AG08395 (cell line): Measurements from ENCODE around the gene XAB2.
"Not testable (repeated sequence)": the region's sequence is repeated elsewhere in the genome, so short reads cannot be mapped to it uniquely, and the experiment has no call there.

ENCODE experiments used
- DNase-seq: peaks from one replicate; pipeline ENCODE4 v3.0.0; 2012; ENCODE audit warnings: mixed read lengths, low spot score

Gene XAB2

DNA sequence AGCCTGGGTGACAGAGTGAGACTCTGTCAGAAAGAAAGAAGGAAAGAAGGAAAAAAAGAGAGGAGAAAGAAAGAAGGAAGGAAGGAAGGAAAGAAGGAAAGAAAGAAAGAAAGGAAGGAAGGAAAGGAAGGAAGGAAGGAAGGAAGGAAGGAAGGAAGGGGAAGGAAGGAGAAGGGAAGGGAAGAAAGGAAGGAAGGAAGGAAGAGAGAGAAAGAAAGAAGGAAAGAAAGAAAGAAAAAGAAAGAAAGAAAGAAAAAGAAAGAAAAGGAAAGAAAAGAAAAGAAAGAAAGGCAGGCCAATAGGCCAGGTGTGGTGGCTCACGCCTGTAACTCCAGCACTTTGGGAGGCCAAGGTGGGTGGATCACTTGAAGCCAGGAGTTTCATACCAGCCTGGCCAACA lies 51.9 kb downstream of the XAB2 start:
- not testable (repeated sequence) for DNase-seq

DNA sequence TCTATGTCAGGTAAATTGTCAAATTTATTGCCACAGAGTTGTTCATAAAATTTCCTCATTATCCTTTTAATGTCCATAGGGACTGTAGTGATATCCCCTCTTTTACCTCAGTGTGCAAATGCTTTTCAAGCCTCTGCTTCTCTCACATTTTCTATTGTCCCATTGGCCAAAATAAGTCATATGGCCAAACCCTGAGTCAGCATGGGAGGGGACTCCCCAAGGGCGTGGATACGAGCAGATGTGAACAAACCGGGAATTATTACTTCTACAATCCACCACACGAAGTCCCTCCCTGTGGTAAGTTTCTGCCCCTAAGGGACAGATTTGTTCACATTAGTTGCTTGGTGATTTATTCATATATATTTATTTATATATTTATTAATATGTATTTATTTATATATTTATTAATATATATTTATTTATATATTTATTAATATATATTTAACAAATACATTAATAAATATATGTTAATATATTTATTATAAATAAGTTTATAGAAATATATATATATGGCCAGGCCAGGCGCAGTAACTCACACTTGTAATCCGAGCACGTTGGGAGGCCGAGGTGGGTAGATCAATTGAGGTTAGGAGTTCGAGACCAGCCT lies 53.8 kb downstream of the XAB2 start:
- DNase-seq: peak; percentile 34

DNA sequence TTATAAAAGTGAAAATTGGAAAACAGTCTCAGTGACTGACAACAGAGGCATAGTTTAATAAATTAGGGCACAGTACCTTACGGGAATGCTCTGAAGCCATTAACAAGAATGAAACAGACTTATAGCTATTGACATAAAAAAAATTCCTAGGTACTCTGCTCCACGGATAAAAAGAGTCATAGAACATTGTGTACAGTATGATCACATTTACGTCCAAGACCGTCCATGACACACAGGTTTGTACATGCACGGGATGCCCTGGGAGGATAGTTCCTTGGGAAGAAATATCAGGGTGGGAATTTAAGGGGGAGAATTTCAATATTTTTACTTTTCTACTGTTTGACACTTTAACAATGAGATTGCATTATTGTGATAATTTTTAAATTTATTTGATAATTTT lies 58.6 kb downstream of the XAB2 start:
- no peak for DNase-seq
